PFSK-1 (cell line): Measurements from ENCODE around the gene OR10A2.

Experiments
- FOXP2 ChIP-seq: optimal IDR thresholded peaks from 2 replicates; pipeline ENCODE3; 2011; ENCODE audit warnings: borderline replicate concordance, control low read depth, inconsistent platforms; ENCODE audit not compliant: insufficient read depth; ENCODE audit errors: extremely low read length, extremely low read depth
- POLR2AphosphoS5 ChIP-seq: IDR thresholded peaks from 2 replicates; pipeline ENCODE4 v1.6.1; 2012; ENCODE audit warnings: low read depth, mild to moderate bottlenecking, control low read depth, low read length, moderate library complexity
- REST ChIP-seq, 2 experiments: IDR thresholded peaks; 2 replicates each; pipeline versions ENCODE4 v1.6.1 to v1.8.0; 2011 to 2012; ENCODE audit warnings: low read depth in 2 of 2, low read length in 2 of 2, control low read depth in 1 of 2, inconsistent platforms in 1 of 2, mild to moderate bottlenecking in 1 of 2, moderate library complexity in 1 of 2; ENCODE audit not compliant: insufficient read depth in 1 of 2
- SIN3A ChIP-seq: IDR thresholded peaks from 2 replicates; pipeline ENCODE4 v1.6.1; 2012; ENCODE audit warnings: mild to moderate bottlenecking, low read length, moderate library complexity, borderline replicate concordance; ENCODE audit not compliant: insufficient read depth
- TAF1 ChIP-seq: IDR thresholded peaks from 2 replicates; pipeline ENCODE4 v1.6.1; 2012; ENCODE audit warnings: low read length, control low read depth, borderline replicate concordance; ENCODE audit not compliant: insufficient read depth

OR10A2 gene

GRCh38 chr11:6876325-6876724 is 13.5 kb downstream of the OR10A2 start, which contains the start of gene OR10A4:
Gene OR10A4, plus strand, starts transcription at chr11:6876625. Its CDS starts 23 bp downstream, at chr11:6876648.
- TF ChIP-seq SIN3A (no peak), REST (IDR thresholded peaks at IDR 0.05; ENCODE audit: insufficient read depth in 1 of 2, low read depth in 2 of 2, low read length in 2 of 2) (no peak), POLR2AphosphoS5 (no peak), FOXP2 (no peak), TAF1 (no peak)

GRCh38 chr11:6876914-6877313 is 14.1 kb downstream of the OR10A2 start:
- no peak for TF ChIP-seq REST (IDR thresholded peaks at IDR 0.05; ENCODE audit: insufficient read depth in 1 of 2, low read depth in 2 of 2, low read length in 2 of 2)
- no peak for TF ChIP-seq TAF1

- no peak for TF ChIP-seq REST (IDR thresholded peaks at IDR 0.05; ENCODE audit: insufficient read depth in 1 of 2, low read depth in 2 of 2, low read length in 2 of 2)
- no peak for TF ChIP-seq TAF1
Observed at GRCh38 chr11:6882751-6883150, 19.9 kb downstream of the OR10A2 start.

- TF ChIP-seq SIN3A = no peak
- TF ChIP-seq FOXP2 = no peak
- TF ChIP-seq REST (IDR thresholded peaks at IDR 0.05; ENCODE audit: insufficient read depth in 1 of 2, low read depth in 2 of 2, low read length in 2 of 2) = no peak
- no peak for TF ChIP-seq TAF1
- no peak for TF ChIP-seq POLR2AphosphoS5
Observed at GRCh38 chr11:6888830-6889229, 26.0 kb downstream of the OR10A2 start.

GRCh38 chr11:6889835-6890234 is 27.0 kb downstream of the OR10A2 start:
- TF ChIP-seq FOXP2 (no peak), TAF1 (no peak), SIN3A (no peak), REST (IDR thresholded peaks at IDR 0.05; ENCODE audit: insufficient read depth in 1 of 2, low read depth in 2 of 2, low read length in 2 of 2) (no peak), POLR2AphosphoS5 (no peak)
